Upper lobe of left lung (tissue), 6 donors: Measurements from ENCODE around the gene KRTAP10-10. TPM values are rescaled to one million over a fixed set of nuclear protein-coding genes. Genes with fewer than 3 reads are reported as not detected.

ENCODE experiments used
- ATAC-seq, 2 donors: fragments of 200-7000 bp; cut with Tn5 transposase; one replicate each; pipeline ENCODE4 v1.9.1; 2022; ENCODE audit warnings: mild to moderate bottlenecking in 2 of 2, moderate library complexity in 2 of 2; ENCODE audit not compliant: low FRiP score in 2 of 2
- DNase-seq, 2 donors: peaks; one replicate each; pipeline ENCODE4 v3.0.0-alpha.2; 2019 to 2020
- H3K27ac ChIP-seq, 4 donors: fragments of 200-600 bp; sonication (generic); one replicate each; pipeline ENCODE4 v1.5.1; 2016 to 2019
- H3K27me3 ChIP-seq, 4 donors: fragments of 200-600 bp; sonication (generic); one replicate each; pipeline ENCODE4 v1.5.1; 2017 to 2019
- H3K36me3 ChIP-seq, 4 donors: fragments of 200-600 bp; sonication (generic); one replicate each; pipeline ENCODE4 v1.5.1; 2016 to 2019
- H3K4me1 ChIP-seq, 4 donors: fragments of 200-600 bp; sonication (generic); one replicate each; pipeline ENCODE4 v1.5.1; 2018 to 2019
- H3K4me3 ChIP-seq, 4 donors: fragments of 200-600 bp; sonication (generic); one replicate each; pipeline ENCODE4 v1.5.1; 2017 to 2019; ENCODE audit warnings: mild to moderate bottlenecking in 2 of 4, moderate library complexity in 1 of 4
- H3K9me3 ChIP-seq, 4 donors: fragments of 200-600 bp; sonication (generic); one replicate each; pipeline ENCODE4 v1.5.1; 2018 to 2019
- EP300 ChIP-seq, 4 donors: sonication (generic); formaldehyde crosslinking; IDR thresholded peaks; one replicate each; pipeline ENCODE4 v1.5.1; 2017; ENCODE audit warnings: antibody characterized with exemption in 4 of 4, control low read depth in 2 of 4
- POLR2A ChIP-seq, 4 donors: fragments of 450-650 bp; IDR thresholded peaks; one replicate each; pipeline ENCODE4 v1.5.1; 2016 to 2017; ENCODE audit warnings: antibody characterized with exemption in 4 of 4, mild to moderate bottlenecking in 2 of 4
- POLR2AphosphoS5 ChIP-seq, 2 donors: sonication (generic); formaldehyde crosslinking; IDR thresholded peaks; one replicate each; pipeline ENCODE4 v1.5.1; 2017; ENCODE audit warnings: antibody characterized with exemption in 2 of 2
- WGBS, 2 donors: methylation state at CpG; one replicate each; pipeline ENCODE4 v1.1.5; 2017 to 2018; 5-methylcytosine and 5-hydroxymethylcytosine counted together
- total RNA-seq, 6 donors: library from RNA; depleted of rRNA in 4 of 6; stranded (reverse); fragments of >200 nt in 4 of 6; gene quantifications; one replicate each; pipeline versions ENCODE4 v1.1.0 to v1.2.1, GENCODE V29; 2016 to 2021
- TF ChIP-seq, protein P1 (sequence below), 6 experiments: fragments of 450-650 bp in 4 of 6; fragments of 200-600 bp in 2 of 6; sonication (generic) in 2 of 6; IDR thresholded peaks; one replicate each; pipeline ENCODE4 v1.5.1; 2016 to 2019; ENCODE audit warnings: antibody characterized with exemption in 6 of 6
- donor health status: DM: no; HTN: no; CAD: no; lungs with moderate emphysema.
- donor health status: DM: no; HTN: yes; CAD: no; lungs with severe emphysema.

KRTAP10-10 gene
- total RNA-seq, 6 donors from 2014 or later = not detected

DNA sequence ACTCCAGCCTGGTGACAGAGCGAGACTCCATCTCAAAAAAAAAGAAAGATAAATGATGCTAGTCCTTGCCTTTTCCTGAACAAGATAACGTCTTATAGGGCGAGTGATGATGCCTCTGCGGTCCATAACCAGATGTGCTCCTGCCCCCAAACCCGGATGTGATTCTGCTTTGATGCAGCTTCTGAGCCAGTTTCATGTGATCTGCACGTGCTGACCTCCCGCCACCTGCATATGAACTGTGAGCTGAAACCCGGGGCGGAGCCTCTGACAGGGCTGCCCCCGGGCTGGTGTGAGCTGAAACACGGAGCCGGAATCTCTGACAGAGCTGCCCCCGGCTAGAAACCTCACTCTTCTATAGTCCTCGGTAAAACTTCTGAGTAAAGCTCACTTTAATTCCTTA lies 16.0 kb downstream of the KRTAP10-10 start:
- 58 to 61% methylated on average over 13 to 14 of the region's 14 CpGs for WGBS, 2 donors
- TF ChIP-seq EP300 (IDR thresholded peaks at IDR 0.05) = no peak
- TF ChIP-seq POLR2AphosphoS5 (IDR thresholded peaks at IDR 0.05) = no peak
- no peak for TF ChIP-seq POLR2A (IDR thresholded peaks at IDR 0.05)
- TF ChIP-seq, protein P1, sequence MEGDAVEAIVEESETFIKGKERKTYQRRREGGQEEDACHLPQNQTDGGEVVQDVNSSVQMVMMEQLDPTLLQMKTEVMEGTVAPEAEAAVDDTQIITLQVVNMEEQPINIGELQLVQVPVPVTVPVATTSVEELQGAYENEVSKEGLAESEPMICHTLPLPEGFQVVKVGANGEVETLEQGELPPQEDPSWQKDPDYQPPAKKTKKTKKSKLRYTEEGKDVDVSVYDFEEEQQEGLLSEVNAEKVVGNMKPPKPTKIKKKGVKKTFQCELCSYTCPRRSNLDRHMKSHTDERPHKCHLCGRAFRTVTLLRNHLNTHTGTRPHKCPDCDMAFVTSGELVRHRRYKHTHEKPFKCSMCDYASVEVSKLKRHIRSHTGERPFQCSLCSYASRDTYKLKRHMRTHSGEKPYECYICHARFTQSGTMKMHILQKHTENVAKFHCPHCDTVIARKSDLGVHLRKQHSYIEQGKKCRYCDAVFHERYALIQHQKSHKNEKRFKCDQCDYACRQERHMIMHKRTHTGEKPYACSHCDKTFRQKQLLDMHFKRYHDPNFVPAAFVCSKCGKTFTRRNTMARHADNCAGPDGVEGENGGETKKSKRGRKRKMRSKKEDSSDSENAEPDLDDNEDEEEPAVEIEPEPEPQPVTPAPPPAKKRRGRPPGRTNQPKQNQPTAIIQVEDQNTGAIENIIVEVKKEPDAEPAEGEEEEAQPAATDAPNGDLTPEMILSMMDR (IDR thresholded peaks at IDR 0.05) = no peak
- Histone ChIP-seq H3K9me3 (peaks cover 0 to 6% (median 0%) of the 10 kb centered on the region in 4 donors), H3K27me3 (peaks cover 0 to 5% (median 0%) of the 10 kb centered on the region in 4 donors), H3K36me3 (no peaks in the 10 kb centered on the region), H3K4me1 (no peaks in the 10 kb centered on the region), H3K27ac (no peak overlapping the region), H3K4me3 (no peak overlapping the region)
- ATAC-seq = no peak
- peak in 1 of 2 donors; percentile 28 for DNase-seq

GRCh38 chr21:44653656-44654575 lies 16.8 kb downstream of the KRTAP10-10 start:
- DNase-seq = peak in 1 of 2 donors; percentile 64
- H3K27ac ChIP-seq = no peak overlapping the region
- no peaks in the 10 kb centered on the region for H3K36me3 ChIP-seq
- WGBS, 2 donors = 80 to 84% methylated on average over 13 to 17 of the region's 17 CpGs
- peaks cover 0 to 5% (median 0%) of the 10 kb centered on the region in 4 donors for H3K27me3 ChIP-seq
- no peak for ATAC-seq
- TF ChIP-seq, protein P1 (IDR thresholded peaks at IDR 0.05) = no peak
- TF ChIP-seq EP300 (IDR thresholded peaks at IDR 0.05) (no peak), POLR2A (IDR thresholded peaks at IDR 0.05) (no peak), POLR2AphosphoS5 (IDR thresholded peaks at IDR 0.05) (no peak)
- peaks cover 0 to 6% (median 0%) of the 10 kb centered on the region in 4 donors for H3K9me3 ChIP-seq
- H3K4me1 ChIP-seq = no peaks in the 10 kb centered on the region
- no peak overlapping the region for H3K4me3 ChIP-seq

DNA sequence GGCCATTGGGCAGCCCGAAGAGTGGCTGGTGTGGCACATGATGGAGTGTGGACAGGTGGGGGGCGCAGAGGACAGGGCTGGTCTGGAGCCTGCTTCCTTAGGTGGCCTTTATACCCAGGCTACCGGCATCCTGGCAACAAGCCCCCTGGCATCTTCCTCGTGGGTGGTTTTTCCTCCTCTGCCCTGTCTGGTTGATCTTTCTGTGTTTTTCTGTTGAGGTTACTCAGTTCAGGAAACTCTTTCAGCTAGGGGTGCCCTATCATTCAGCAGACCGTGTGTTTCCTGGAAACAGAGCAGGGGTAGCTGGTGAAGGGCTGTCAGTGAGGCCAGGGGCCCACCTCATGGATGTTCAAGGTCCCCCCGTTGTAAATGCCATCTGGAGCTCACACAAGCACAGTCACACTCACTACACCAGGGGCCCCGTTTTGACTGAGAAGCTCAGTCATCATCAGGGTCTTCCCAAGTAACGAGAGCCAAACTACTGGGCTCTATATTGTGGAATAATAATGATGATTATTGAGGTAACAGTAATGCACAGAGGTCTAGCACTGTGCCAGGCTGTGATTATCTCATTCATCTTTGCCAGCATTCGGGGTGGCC lies 17.5 kb downstream of the KRTAP10-10 start, which contains the start of gene KRTAP12-4:
Gene KRTAP12-4 (minus strand): TSS at position 84 of the 600 bp plus-strand sequence. CDS start 45 bp downstream, at position 39.
- Histone ChIP-seq H3K36me3 (no peaks in the 10 kb centered on the region), H3K4me3 (no peak within 1 kb of the TSS), H3K4me1 (no peaks in the 10 kb centered on the region), H3K27me3 (peaks cover 0 to 5% (median 0%) of the 10 kb centered on the region in 4 donors), H3K9me3 (peaks cover 0 to 6% (median 0%) of the 10 kb centered on the region in 4 donors), H3K27ac (no peak within 1 kb of the TSS)
- DNase-seq = no peak
- 67 to 71% methylated on average over 8 of the region's 9 CpGs for WGBS, 2 donors
- ATAC-seq = no peak
- TF ChIP-seq POLR2AphosphoS5 (IDR thresholded peaks at IDR 0.05) (no peak), EP300 (IDR thresholded peaks at IDR 0.05) (no peak), POLR2A (IDR thresholded peaks at IDR 0.05) (no peak)
- TF ChIP-seq, protein P1 (IDR thresholded peaks at IDR 0.05) = no peak

- DNase-seq (no peak), ATAC-seq (no peak)
- WGBS, 2 donors = 35 to 42% methylated on average over 1 of the region's 1 CpG
- Histone ChIP-seq H3K4me1 (no peaks in the 10 kb centered on the region), H3K9me3 (peaks cover 0 to 6% (median 0%) of the 10 kb centered on the region in 4 donors), H3K27ac (peak overlapping the region in 3 of 4 donors; percentile 36 to 65 (median 40)), H3K36me3 (no peaks in the 10 kb centered on the region), H3K27me3 (peaks cover 0 to 5% (median 0%) of the 10 kb centered on the region in 4 donors), H3K4me3 (no peak overlapping the region)
- TF ChIP-seq POLR2AphosphoS5 (IDR thresholded peaks at IDR 0.05) = no peak
- TF ChIP-seq EP300 (IDR thresholded peaks at IDR 0.05) = no peak
- no peak for TF ChIP-seq POLR2A (IDR thresholded peaks at IDR 0.05)
- TF ChIP-seq, protein P1 (IDR thresholded peaks at IDR 0.05) = no peak
These were observed 19.7 kb downstream of the KRTAP10-10 start for GRCh38 chr21:44656868-44657267.
